ENCODE results near the gene GSTK1.

- TF ChIP-seq EP300 (conservative IDR thresholded peaks at IDR 0.05; ENCODE audit: poor library complexity, severe bottlenecking): no peak
- TF ChIP-seq RAD21 (conservative IDR thresholded peaks at IDR 0.05): no peak
- TF ChIP-seq CTCF (IDR thresholded peaks at IDR 0.05; ENCODE audit: poor library complexity, severe bottlenecking): no peak
- no peak for TF ChIP-seq POLR2AphosphoS5 (IDR thresholded peaks at IDR 0.05)
Observed at GRCh38 chr7:143303733-143304132, 40.5 kb downstream of the GSTK1 start.

Measured in neural cell (in vitro differentiated cells).